Effector memory CD4-positive, alpha-beta T cell (primary cell): Measurements from ENCODE around the gene CHTF18.

Source experiments
- DNase-seq, 3 donors: peaks; one replicate each; pipeline ENCODE4 v3.0.0-alpha.2; 2020
- H3K27ac ChIP-seq: 2 replicates; pipeline ENCODE4 v1.7.0; 2013; ENCODE audit warnings: mild to moderate bottlenecking, low read length, moderate library complexity; ENCODE audit not compliant: insufficient read depth, poor library complexity, severe bottlenecking
- H3K27me3 ChIP-seq: replicated peaks from 2 replicates; pipeline ENCODE4 v1.7.0; 2013; ENCODE audit warnings: mild to moderate bottlenecking, low read length; ENCODE audit not compliant: insufficient read depth, control insufficient read depth, poor library complexity, severe bottlenecking
- H3K36me3 ChIP-seq: 2 replicates; pipeline ENCODE4 v1.7.0; 2013; ENCODE audit warnings: mild to moderate bottlenecking, low read length, moderate library complexity; ENCODE audit not compliant: control insufficient read depth, insufficient read depth
- H3K4me1 ChIP-seq: 2 replicates; pipeline ENCODE4 v1.7.0; 2013; ENCODE audit warnings: low read length, mild to moderate bottlenecking; ENCODE audit not compliant: control insufficient read depth, insufficient read depth, poor library complexity, severe bottlenecking
- H3K4me3 ChIP-seq: 2 replicates; pipeline ENCODE4 v1.7.0; 2013; ENCODE audit warnings: low read length, low read depth, mild to moderate bottlenecking; ENCODE audit not compliant: insufficient read depth, poor library complexity, severe bottlenecking
- H3K9me3 ChIP-seq: 2 replicates; pipeline ENCODE4 v1.7.0; 2013; ENCODE audit warnings: mild to moderate bottlenecking, low read length, moderate library complexity; ENCODE audit not compliant: control insufficient read depth

Gene CHTF18

GRCh38 chr16:766008-766819, 22.2 kb upstream of the CHTF18 start:
- DNase-seq, result no peak
- no peaks in the 10 kb centered on the region for H3K27me3 ChIP-seq
- no peak overlapping the region for H3K4me3 ChIP-seq
- H3K4me1 ChIP-seq, result no peaks in the 10 kb centered on the region
- H3K36me3 ChIP-seq, result no peaks in the 10 kb centered on the region
- no peaks in the 10 kb centered on the region for H3K9me3 ChIP-seq
- H3K27ac ChIP-seq, result no peak overlapping the region

- Histone ChIP-seq H3K27me3 (no peaks in the 10 kb centered on the region), H3K36me3 (no peaks in the 10 kb centered on the region), H3K27ac (no peak overlapping the region), H3K4me1 (no peaks in the 10 kb centered on the region), H3K4me3 (no peak overlapping the region), H3K9me3 (no peaks in the 10 kb centered on the region)
- no peak for DNase-seq
These were observed 21.4 kb upstream of the CHTF18 start for GRCh38 chr16:766820-767640.

- Histone ChIP-seq H3K27ac (no peak overlapping the region), H3K27me3 (no peaks in the 10 kb centered on the region), H3K36me3 (no peaks in the 10 kb centered on the region), H3K4me3 (no peak overlapping the region), H3K9me3 (no peaks in the 10 kb centered on the region), H3K4me1 (no peaks in the 10 kb centered on the region)
- no peak for DNase-seq
These were observed 20.6 kb upstream of the CHTF18 start for GRCh38 chr16:767743-768235.

- Histone ChIP-seq H3K4me3 (no peak overlapping the region), H3K27me3 (no peaks in the 10 kb centered on the region), H3K9me3 (no peaks in the 10 kb centered on the region), H3K36me3 (no peaks in the 10 kb centered on the region), H3K27ac (no peak overlapping the region), H3K4me1 (no peaks in the 10 kb centered on the region)
- DNase-seq, result no peak
These were observed 20.0 kb upstream of the CHTF18 start for GRCh38 chr16:768428-768827.

GRCh38 chr16:769184-769784, 19.1 kb upstream of the CHTF18 start:
- no peaks in the 10 kb centered on the region for H3K27me3 ChIP-seq
- no peak for DNase-seq
- H3K9me3 ChIP-seq, result no peaks in the 10 kb centered on the region
- H3K27ac ChIP-seq, result no peak overlapping the region
- no peaks in the 10 kb centered on the region for H3K4me1 ChIP-seq
- H3K36me3 ChIP-seq, result no peaks in the 10 kb centered on the region
- no peak overlapping the region for H3K4me3 ChIP-seq

GRCh38 chr16:769934-770333, 18.5 kb upstream of the CHTF18 start:
- H3K4me3 ChIP-seq, result no peak overlapping the region
- no peak for DNase-seq

GRCh38 chr16:770411-770810, 18.0 kb upstream of the CHTF18 start:
- Histone ChIP-seq H3K36me3 (no peaks in the 10 kb centered on the region), H3K4me3 (no peak overlapping the region), H3K27ac (no peak overlapping the region), H3K27me3 (no peaks in the 10 kb centered on the region), H3K9me3 (no peaks in the 10 kb centered on the region), H3K4me1 (no peaks in the 10 kb centered on the region)
- DNase-seq, result no peak

More at GRCh38 chr16:769934-770333, 18.5 kb upstream of the CHTF18 start:
- H3K9me3 ChIP-seq, result no peaks in the 10 kb centered on the region
- no peak overlapping the region for H3K27ac ChIP-seq
- no peaks in the 10 kb centered on the region for H3K4me1 ChIP-seq
- H3K27me3 ChIP-seq, result no peaks in the 10 kb centered on the region
- H3K36me3 ChIP-seq, result no peaks in the 10 kb centered on the region

GRCh38 chr16:772959-773358, 15.5 kb upstream of the CHTF18 start:
- no peak for DNase-seq
- H3K27ac ChIP-seq, result no peak overlapping the region
- no peaks in the 10 kb centered on the region for H3K36me3 ChIP-seq
- H3K4me1 ChIP-seq, result no peaks in the 10 kb centered on the region
- H3K4me3 ChIP-seq, result no peak overlapping the region
- no peaks in the 10 kb centered on the region for H3K9me3 ChIP-seq
- no peaks in the 10 kb centered on the region for H3K27me3 ChIP-seq

GRCh38 chr16:774086-775001, 14.1 kb upstream of the CHTF18 start:
- Histone ChIP-seq H3K4me1 (no peaks in the 10 kb centered on the region), H3K27me3 (no peaks in the 10 kb centered on the region), H3K27ac (no peak overlapping the region), H3K9me3 (no peaks in the 10 kb centered on the region), H3K4me3 (no peak overlapping the region), H3K36me3 (no peaks in the 10 kb centered on the region)
- DNase-seq, result no peak
